C4-2B (cell line): ENCODE measurements around the gene HES6.

ENCODE experiments used
- CTCF ChIP-seq: fragments of 450-650 bp; conservative IDR thresholded peaks from 2 replicates; pipeline ENCODE4 v1.5.1; 2017; ENCODE audit warnings: mild to moderate bottlenecking
- ZFX ChIP-seq: fragments of 450-650 bp; IDR thresholded peaks from 2 replicates; pipeline ENCODE4 v1.6.1; 2017

DNA sequence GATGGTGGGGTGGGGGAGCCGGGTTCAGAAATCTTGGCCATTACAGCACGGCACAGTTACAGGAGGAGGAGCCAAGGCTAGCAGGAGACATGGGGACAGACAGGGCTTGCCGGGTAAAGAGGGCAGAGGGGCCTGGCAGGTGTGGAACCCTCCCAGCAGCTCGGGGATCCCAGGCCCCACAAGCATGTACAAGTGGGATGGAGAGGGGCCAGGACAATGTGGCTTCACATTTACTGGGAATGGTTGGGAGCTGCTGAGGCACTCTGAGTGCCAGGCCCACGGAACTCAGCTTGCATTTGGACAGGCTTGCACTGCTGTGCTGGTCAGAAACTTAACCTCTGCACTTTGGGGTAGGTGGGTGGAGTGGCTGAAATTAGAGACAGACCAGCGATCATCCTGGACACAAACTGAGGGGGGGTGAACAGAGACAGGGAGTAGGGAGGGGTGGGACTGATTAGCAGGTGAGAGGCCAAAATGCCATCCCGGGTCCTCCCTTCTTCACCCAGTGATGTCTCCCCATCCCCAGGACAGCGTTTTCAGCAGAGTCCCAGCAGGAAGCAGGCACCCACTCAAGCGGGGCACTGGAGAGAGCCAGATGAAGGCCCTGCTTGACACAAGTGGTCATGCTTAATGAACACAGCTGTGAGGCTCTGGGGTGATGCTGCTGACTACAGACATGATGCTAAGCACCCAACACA, 38.9 kb upstream of the HES6 start:
- TF ChIP-seq CTCF = no peak
- no peak for TF ChIP-seq ZFX
